ENCODE data around the gene POLR1A.

The POLR1A gene

GRCh38 chr2:86068648-86069047, 37.0 kb downstream of the POLR1A start:
- Histone ChIP-seq H3K27me3 (ENCODE audit: insufficient read depth, low read length, poor library complexity, severe bottlenecking) (no peaks in the 10 kb centered on the region), H3K4me1 (ENCODE audit: insufficient read depth, low read length, poor library complexity, severe bottlenecking) (peaks cover 48% of the 10 kb centered on the region), H3K4me2 (ENCODE audit: low read depth, low read length, poor library complexity, severe bottlenecking) (peak overlapping the region; percentile 74), H4K20me1 (ENCODE audit: insufficient read depth, low read length, poor library complexity, severe bottlenecking) (no peaks in the 10 kb centered on the region), H3K9me2 (replicated peaks; ENCODE audit: low read depth, low read length) (no peaks in the 10 kb centered on the region), H2AFZ (ENCODE audit: low read length) (no peak overlapping the region), H3K9ac (ENCODE audit: low read depth, low read length, poor library complexity, severe bottlenecking) (peak overlapping the region; percentile 62), H3K79me2 (ENCODE audit: insufficient read depth, low read length) (no peaks in the 10 kb centered on the region), H3K9me3 (ENCODE audit: insufficient read depth, low read depth, low read length) (no peaks in the 10 kb centered on the region), H3F3A (ENCODE audit: low read depth) (peaks cover 12% of the 10 kb centered on the region), H3K36me3 (ENCODE audit: insufficient read depth, low read length) (peaks cover 48% of the 10 kb centered on the region), H3K4me3 (ENCODE audit: low read length, poor library complexity, severe bottlenecking) (peak overlapping the region; percentile 21)
- TF ChIP-seq EZH2phosphoT487 (IDR thresholded peaks at IDR 0.05; ENCODE audit: borderline replicate concordance) (no peak), CTCF (conservative IDR thresholded peaks at IDR 0.05; ENCODE audit: low read length) (no peak)

- peak overlapping the region; percentile 74 for H3K4me2 ChIP-seq (ENCODE audit: low read depth, low read length, poor library complexity, severe bottlenecking)
Observed at GRCh38 chr2:86068136-86068588, 37.5 kb downstream of the POLR1A start.

GRCh38 chr2:86066915-86067314, 38.8 kb downstream of the POLR1A start:
- H3K9me3 ChIP-seq (ENCODE audit: insufficient read depth, low read depth, low read length) = no peaks in the 10 kb centered on the region
- TF ChIP-seq EZH2phosphoT487 (IDR thresholded peaks at IDR 0.05; ENCODE audit: borderline replicate concordance) (no peak), CTCF (conservative IDR thresholded peaks at IDR 0.05; ENCODE audit: low read length) (no peak)
- no peaks in the 10 kb centered on the region for H3K79me2 ChIP-seq (ENCODE audit: insufficient read depth, low read length)
- H3K27me3 ChIP-seq (ENCODE audit: insufficient read depth, low read length, poor library complexity, severe bottlenecking) = no peaks in the 10 kb centered on the region
- peaks cover 3% of the 10 kb centered on the region for H3F3A ChIP-seq (ENCODE audit: low read depth)
- no peak overlapping the region for H3K4me2 ChIP-seq (ENCODE audit: low read depth, low read length, poor library complexity, severe bottlenecking)
- no peaks in the 10 kb centered on the region for H4K20me1 ChIP-seq (ENCODE audit: insufficient read depth, low read length, poor library complexity, severe bottlenecking)
- no peaks in the 10 kb centered on the region for H3K9me2 ChIP-seq (replicated peaks; ENCODE audit: low read depth, low read length)
- no peak overlapping the region for H2AFZ ChIP-seq (ENCODE audit: low read length)
- H3K36me3 ChIP-seq (ENCODE audit: insufficient read depth, low read length) = peaks cover 63% of the 10 kb centered on the region
- no peak overlapping the region for H3K4me3 ChIP-seq (ENCODE audit: low read length, poor library complexity, severe bottlenecking)
- peaks cover 31% of the 10 kb centered on the region for H3K4me1 ChIP-seq (ENCODE audit: insufficient read depth, low read length, poor library complexity, severe bottlenecking)
- peak overlapping the region; percentile 46 for H3K9ac ChIP-seq (ENCODE audit: low read depth, low read length, poor library complexity, severe bottlenecking)

More at GRCh38 chr2:86068136-86068588, 37.5 kb downstream of the POLR1A start:
- Histone ChIP-seq H3F3A (ENCODE audit: low read depth) (peaks cover 12% of the 10 kb centered on the region), H3K36me3 (ENCODE audit: insufficient read depth, low read length) (peaks cover 52% of the 10 kb centered on the region), H3K4me3 (ENCODE audit: low read length, poor library complexity, severe bottlenecking) (peak overlapping the region; percentile 63), H3K4me1 (ENCODE audit: insufficient read depth, low read length, poor library complexity, severe bottlenecking) (peaks cover 43% of the 10 kb centered on the region), H3K27me3 (ENCODE audit: insufficient read depth, low read length, poor library complexity, severe bottlenecking) (no peaks in the 10 kb centered on the region), H3K79me2 (ENCODE audit: insufficient read depth, low read length) (no peaks in the 10 kb centered on the region), H4K20me1 (ENCODE audit: insufficient read depth, low read length, poor library complexity, severe bottlenecking) (no peaks in the 10 kb centered on the region), H3K9me3 (ENCODE audit: insufficient read depth, low read depth, low read length) (no peaks in the 10 kb centered on the region), H3K9ac (ENCODE audit: low read depth, low read length, poor library complexity, severe bottlenecking) (peak overlapping the region; percentile 62), H2AFZ (ENCODE audit: low read length) (no peak overlapping the region), H3K9me2 (replicated peaks; ENCODE audit: low read depth, low read length) (no peaks in the 10 kb centered on the region)
- TF ChIP-seq CTCF (conservative IDR thresholded peaks at IDR 0.05; ENCODE audit: low read length) (no peak), EZH2phosphoT487 (IDR thresholded peaks at IDR 0.05; ENCODE audit: borderline replicate concordance) (no peak)

All from Loucy (cell line).